HG02759 (cell line): Measurements from ENCODE around the gene TCTN2.

Experiments
- ATAC-seq: cut with Tn5 transposase; IDR thresholded peaks from one replicate; pipeline ENCODE4 v1.9.1; 2021; ENCODE audit warnings: mild to moderate bottlenecking, moderate library complexity; ENCODE audit not compliant: unreplicated experiment

The TCTN2 gene

GRCh38 chr12:123683964-123684363 lies 13.1 kb downstream of the TCTN2 start:
- ATAC-seq: no peak

DNA sequence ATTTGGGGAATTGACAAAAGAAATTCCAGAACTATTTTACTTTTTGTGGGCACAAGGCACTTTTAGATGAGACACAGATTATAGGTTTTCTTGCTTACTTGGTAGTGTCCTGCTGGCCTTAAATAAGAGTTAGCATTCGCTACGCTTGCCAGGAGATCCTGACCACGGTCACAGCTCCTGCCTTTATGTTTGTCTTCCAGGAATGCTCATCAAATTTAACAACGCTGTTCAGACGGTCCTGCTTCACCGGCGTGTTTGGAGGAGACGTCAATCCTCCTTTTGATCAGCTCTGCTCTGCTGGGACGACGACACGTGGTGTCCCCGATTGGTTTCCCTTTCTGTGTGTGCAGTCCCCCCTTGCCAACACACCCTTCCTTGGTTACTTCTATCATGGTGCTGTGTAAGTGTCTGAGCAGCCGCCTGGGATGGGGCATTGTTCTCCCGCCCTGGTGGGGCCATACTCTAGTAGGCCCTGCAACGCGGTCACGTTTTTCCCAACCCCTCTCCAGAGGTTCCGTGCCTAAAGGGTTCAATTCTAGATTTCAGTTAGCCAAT lies 15.8 kb downstream of the TCTN2 start:
- no peak for ATAC-seq

DNA sequence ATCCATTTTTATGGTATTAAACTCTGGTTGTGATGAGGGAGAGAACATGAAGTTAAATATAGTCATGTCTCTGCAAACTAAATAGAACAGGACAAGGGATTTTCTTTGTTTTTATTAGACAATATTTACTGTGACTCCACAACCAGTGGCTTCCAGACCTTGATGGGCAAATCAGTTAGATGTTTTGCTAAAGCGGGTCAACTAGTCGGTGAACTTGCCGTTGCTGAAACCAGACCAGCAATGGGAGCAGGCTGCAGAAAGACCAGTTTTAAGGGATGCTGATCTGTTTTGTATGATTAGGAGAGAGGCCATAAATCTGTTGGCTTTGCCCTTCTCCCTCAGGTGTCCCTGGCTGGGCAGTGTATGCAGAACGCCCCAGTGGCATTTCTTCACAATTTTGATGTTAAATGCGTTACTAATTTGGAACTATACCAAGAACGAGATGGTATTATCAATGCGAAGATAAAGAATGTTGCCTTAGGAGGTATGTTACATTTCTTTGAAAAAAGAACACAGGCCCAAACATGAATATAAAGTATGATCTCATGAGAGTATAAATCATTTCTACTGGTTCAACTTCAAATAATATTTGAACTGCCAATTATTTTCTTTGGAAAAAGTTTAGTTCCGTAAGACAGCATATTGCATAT lies 19.4 kb downstream of the TCTN2 start:
- no peak for ATAC-seq

DNA sequence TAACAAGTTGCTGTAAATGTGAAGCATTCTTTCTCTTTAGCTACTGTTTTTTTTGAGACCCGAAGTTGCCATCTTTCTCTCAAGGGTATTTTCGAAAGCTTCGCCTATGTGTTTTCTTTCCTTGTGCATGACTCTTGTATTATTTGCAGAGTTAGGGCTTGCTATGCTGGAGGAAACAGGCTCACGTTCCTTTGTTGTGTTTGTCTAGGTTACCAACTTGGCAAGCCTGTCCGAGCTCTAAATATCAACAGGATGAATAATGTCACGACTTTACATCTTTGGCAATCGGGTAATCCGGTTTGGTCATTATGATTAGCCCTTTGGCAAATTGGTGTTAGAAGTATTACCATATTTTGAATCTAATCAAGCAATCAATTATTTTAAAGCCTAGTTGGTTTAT lies 25.3 kb downstream of the TCTN2 start:
- no peak for ATAC-seq

- ATAC-seq: no peak
Observed at GRCh38 chr12:123696646-123697045, 25.7 kb downstream of the TCTN2 start.

- no peak for ATAC-seq
Observed at GRCh38 chr12:123705935-123706334, 35.0 kb downstream of the TCTN2 start.

DNA sequence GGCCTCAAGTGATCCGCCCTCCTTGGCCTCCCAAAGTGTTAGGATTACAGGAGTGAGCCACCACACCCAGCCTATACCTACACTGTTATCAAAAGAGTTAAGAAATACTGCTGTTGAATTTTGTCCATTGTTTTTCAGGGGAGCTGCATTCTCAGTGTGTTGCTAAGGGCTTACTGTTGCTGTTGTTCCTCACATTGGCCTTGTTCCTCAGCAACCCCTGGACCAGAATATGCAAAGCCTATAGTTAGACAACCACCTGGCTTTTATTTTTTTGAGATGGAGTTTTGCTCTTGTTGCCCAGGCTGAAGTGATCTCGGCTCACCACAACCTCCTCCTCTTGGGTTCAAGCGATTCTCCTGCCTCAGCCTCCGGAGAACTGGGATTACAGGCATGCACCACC lies 36.6 kb downstream of the TCTN2 start:
- no peak for ATAC-seq

- ATAC-seq: no peak
Observed at GRCh38 chr12:123712780-123713319, 41.9 kb downstream of the TCTN2 start.

DNA sequence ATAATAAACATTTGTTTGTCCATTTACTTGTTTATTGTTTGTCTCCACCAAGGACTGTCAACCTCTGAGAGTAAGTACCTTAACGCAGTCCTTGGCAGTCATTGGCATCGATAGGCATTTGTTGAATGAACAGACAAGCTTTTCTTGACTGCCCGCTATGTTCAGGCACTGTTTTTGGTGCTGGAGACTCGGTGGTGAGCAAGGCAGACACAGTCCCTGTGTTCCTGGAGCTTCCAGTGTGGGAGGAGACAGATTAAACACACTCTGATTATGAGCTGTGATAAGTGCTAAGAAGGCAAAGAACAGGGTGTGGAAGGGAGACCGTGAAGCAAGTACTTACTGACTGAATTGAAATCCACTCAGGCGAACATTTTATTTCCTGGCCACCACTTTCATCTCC lies 42.5 kb downstream of the TCTN2 start:
- no peak for ATAC-seq

GRCh38 chr12:123713823-123714585 lies 43.1 kb downstream of the TCTN2 start:
- ATAC-seq: no peak

DNA sequence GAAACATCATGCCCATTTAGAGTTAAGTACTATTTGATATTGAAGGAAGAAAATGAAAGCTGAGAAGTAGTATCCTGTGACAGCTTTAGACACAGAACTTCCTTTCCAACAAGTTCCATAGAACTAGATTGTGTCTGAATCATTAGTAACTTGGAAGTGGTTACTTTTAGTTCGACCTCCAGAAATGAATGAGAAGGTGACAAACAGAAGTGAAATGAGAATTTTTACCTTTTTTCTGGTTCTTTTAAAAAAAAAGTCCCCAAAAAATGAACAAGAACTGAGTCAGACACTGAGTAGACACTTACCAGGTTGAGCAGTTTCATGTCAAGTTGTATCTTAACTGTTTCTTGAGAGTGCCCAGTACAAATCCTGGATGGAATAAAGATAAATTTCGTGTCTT lies 44.3 kb downstream of the TCTN2 start:
- no peak for ATAC-seq

GRCh38 chr12:123717350-123717749 lies 46.4 kb downstream of the TCTN2 start:
- ATAC-seq: no peak

DNA sequence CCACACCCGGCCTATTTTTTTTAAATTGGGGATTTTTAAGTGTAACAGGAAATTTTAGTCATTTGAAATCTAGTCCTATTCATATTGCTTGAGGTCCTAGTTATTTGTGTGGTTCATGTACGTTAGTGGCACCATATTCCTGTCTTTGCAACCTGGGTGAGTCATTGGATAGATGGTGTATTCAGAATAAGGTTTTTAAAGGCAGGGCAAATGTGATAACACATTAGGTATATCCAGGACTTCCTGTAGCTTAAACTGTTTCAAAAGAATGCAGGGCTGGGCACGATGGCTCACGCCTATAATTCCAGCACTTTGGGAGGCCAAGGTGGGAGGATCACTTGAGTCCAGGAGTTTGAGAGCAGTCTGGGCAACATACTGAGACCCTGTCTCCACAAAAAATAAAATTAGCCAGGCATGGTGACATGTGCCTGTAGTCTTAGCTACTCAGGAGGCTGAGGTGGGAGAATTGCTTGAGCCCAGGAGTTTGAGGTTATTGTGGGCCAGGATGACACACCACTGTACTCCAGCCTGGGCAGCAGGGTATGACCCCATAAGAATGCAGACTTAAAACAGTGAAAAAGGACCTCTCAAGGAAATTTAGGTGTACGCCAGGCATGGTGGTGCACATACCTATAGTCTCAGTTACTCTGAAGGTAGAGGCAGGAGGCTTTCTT lies 49.4 kb downstream of the TCTN2 start:
- ATAC-seq: no peak

GRCh38 chr12:123721245-123721644 lies 50.3 kb downstream of the TCTN2 start:
- ATAC-seq: no peak

GRCh38 chr12:123723011-123723410 lies 52.1 kb downstream of the TCTN2 start:
- no peak for ATAC-seq

GRCh38 chr12:123723765-123724164 lies 52.9 kb downstream of the TCTN2 start:
- ATAC-seq: peak; percentile 63

DNA sequence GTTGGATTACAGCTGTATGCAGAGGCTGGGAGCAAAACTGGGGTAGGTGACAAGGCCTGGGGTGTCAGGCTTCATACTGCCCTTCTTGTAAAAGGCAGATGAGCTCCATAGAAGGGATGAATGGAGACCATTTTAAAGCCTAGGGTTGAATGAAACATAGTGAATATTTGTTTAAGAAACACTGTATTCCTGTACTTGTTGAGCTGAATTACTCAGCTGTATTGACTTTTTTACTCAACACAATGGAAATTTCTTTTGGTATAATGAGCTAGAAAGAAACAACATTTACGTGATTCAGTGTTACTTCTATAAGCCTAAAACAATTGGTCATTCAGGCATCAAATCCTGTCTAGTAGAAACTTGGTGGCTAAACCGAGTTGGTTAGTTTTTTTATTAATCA lies 55.3 kb downstream of the TCTN2 start:
- ATAC-seq: no peak

DNA sequence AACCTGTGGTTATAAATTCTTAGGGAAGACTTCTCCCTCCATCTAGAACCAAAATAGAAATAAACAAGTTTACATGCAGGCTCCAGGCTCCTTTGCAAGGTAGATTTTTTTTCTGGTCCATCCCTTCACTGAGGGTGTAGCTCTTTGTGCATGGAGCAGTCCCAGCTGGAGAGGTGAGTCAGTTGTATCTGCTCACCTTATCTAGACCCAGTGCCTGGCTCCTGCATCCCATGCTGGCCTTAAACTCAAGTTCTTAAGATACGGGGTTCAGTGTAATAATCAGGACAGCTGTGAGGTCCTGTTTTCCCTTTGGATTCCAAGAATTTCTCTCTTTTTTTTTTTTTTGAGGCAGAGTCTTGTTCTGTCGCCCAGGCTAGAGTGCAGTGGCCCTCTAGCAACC lies 56.0 kb downstream of the TCTN2 start:
- ATAC-seq: no peak

DNA sequence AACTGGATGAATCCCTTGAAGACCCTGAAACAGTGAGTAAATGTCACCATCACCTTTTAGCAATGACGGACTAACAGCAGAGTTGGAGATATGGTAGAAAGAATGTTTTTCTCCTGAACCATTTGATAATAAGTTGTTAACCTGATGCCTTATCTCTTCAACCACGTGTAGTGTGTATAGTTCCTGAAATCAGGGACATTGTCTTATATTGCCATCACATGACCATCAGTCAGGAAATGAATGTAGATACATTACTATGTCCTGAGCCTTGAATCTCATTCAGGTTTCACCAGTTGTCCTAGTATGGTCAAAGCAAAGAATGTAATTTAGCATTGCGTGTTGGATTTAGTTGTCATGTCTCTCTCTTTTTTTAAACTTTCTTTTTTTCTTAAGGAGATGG lies 57.0 kb downstream of the TCTN2 start:
- no peak for ATAC-seq

GRCh38 chr12:123731596-123731995 lies 60.7 kb downstream of the TCTN2 start:
- no peak for ATAC-seq

DNA sequence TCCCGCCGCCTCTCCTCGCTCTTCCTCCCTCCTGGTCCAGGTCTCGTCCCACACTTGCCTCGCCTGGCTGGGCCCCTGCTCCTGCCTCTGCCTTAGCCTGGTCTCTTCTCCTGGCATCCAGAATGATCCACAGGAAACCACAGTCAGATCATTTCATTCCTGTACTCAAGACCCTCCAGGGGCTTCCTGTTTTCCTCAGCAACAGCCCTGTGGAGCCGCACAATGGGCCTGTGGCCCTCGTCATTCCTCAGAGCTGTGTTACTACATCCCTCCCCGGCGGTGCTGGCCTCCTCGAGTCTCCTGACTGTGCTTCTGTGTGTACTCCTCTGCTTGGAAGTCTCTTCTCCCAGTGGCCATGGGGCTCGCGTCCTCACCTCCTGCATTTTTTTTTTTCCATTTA lies 61.3 kb downstream of the TCTN2 start:
- no peak for ATAC-seq

DNA sequence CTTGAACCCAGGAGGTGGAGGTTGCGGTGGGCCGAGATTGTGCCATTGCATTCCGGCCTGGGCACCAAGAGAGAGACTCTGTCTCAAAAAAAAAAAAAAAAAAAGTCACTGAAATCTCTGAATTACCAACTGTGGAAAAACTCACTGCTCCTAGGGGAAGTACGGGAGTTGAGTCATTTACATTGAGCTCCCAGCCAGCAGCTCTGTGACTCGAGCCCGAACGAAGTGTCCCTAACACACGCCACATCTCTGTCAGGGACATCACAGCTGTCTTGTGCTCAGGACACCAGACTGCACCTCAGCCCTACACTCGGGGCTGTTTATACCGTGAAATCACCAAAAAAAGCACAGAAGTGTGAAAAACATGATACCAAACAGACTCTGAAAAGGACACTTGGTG lies 62.3 kb downstream of the TCTN2 start:
- no peak for ATAC-seq
